H9 (cell line): ENCODE results near the gene FCHSD2. TPM values are rescaled to one million over a fixed set of nuclear protein-coding genes. Genes with fewer than 3 reads are reported as not detected.

ENCODE experiments used
- DNase-seq: peaks from one replicate; pipeline ENCODE4 v3.0.0-alpha.2; 2017
- H2AFZ ChIP-seq: one replicate; pipeline ENCODE4 v1.6.1; 2013; ENCODE audit warnings: mild to moderate bottlenecking, low read length, control low read depth, moderate library complexity
- H2AK5ac ChIP-seq: 2 replicates; pipeline ENCODE4 v1.6.1; 2013; ENCODE audit warnings: low read length, control low read depth, mixed read lengths; ENCODE audit not compliant: insufficient read length
- H2BK120ac ChIP-seq: one replicate; pipeline ENCODE4 v1.6.1; 2013; ENCODE audit warnings: low read depth, mild to moderate bottlenecking, low read length, control low read depth, inconsistent platforms; ENCODE audit not compliant: poor library complexity, severe bottlenecking
- H2BK12ac ChIP-seq: 2 replicates; pipeline ENCODE4 v1.6.1; 2013; ENCODE audit warnings: low read length, control low read depth, mixed read lengths, low read depth; ENCODE audit not compliant: insufficient read length
- H2BK15ac ChIP-seq: 2 replicates; pipeline ENCODE4 v1.6.1; 2013; ENCODE audit warnings: low read depth, low read length, control low read depth
- H2BK20ac ChIP-seq: one replicate; pipeline ENCODE4 v1.6.1; 2013; ENCODE audit warnings: low read depth, mild to moderate bottlenecking, low read length, control low read depth, inconsistent platforms; ENCODE audit not compliant: poor library complexity, severe bottlenecking
- H2BK5ac ChIP-seq: 2 replicates; pipeline ENCODE4 v1.6.1; 2013; ENCODE audit warnings: low read length, control low read depth, mixed read lengths; ENCODE audit not compliant: insufficient read length
- H3K14ac ChIP-seq: 2 replicates; pipeline ENCODE4 v1.6.1; 2013; ENCODE audit warnings: low read length, control low read depth; ENCODE audit not compliant: insufficient read depth
- H3K18ac ChIP-seq: 2 replicates; pipeline ENCODE4 v1.6.1; 2013; ENCODE audit warnings: low read depth, mild to moderate bottlenecking, mixed read lengths, low read length, control low read depth; ENCODE audit not compliant: insufficient read length
- H3K23ac ChIP-seq: 2 replicates; pipeline ENCODE4 v1.6.1; 2013; ENCODE audit warnings: low read length, control low read depth, mixed read lengths, low read depth; ENCODE audit not compliant: insufficient read length
- H3K23me2 ChIP-seq: 2 replicates; pipeline ENCODE4 v1.6.1; 2013; ENCODE audit warnings: low read depth, mild to moderate bottlenecking, mixed read lengths, low read length, control low read depth; ENCODE audit not compliant: insufficient read length, poor library complexity, severe bottlenecking
- H3K27ac ChIP-seq: 2 replicates; pipeline ENCODE4 v1.5.1; 2013; ENCODE audit warnings: low read length, control low read depth, mixed read lengths, low read depth; ENCODE audit not compliant: insufficient read length
- H3K27me3 ChIP-seq: 2 replicates; pipeline ENCODE4 v1.6.1; 2013; ENCODE audit warnings: low read length, control low read depth, inconsistent platforms; ENCODE audit not compliant: insufficient read depth
- H3K4ac ChIP-seq: 2 replicates; pipeline ENCODE4 v1.6.1; 2013; ENCODE audit warnings: low read depth, mild to moderate bottlenecking, control low read depth, inconsistent platforms, low read length, moderate library complexity
- H3K4me1 ChIP-seq: 2 replicates; pipeline ENCODE4 v1.6.1; 2013; ENCODE audit warnings: low read length, control low read depth, inconsistent platforms; ENCODE audit not compliant: insufficient read depth
- H3K4me2 ChIP-seq: 2 replicates; pipeline ENCODE4 v1.6.1; 2013; ENCODE audit warnings: low read length, control low read depth, mixed read lengths; ENCODE audit not compliant: insufficient read length, insufficient read depth
- H3K56ac ChIP-seq: 2 replicates; pipeline ENCODE4 v1.6.1; 2013; ENCODE audit warnings: low read depth, mild to moderate bottlenecking, mixed read lengths, low read length, control low read depth; ENCODE audit not compliant: insufficient read length
- H3K79me1 ChIP-seq: 2 replicates; pipeline ENCODE4 v1.6.1; 2013; ENCODE audit warnings: low read depth, mild to moderate bottlenecking, moderate library complexity, low read length, control low read depth, inconsistent platforms; ENCODE audit not compliant: insufficient read depth, poor library complexity, severe bottlenecking
- H3K79me2 ChIP-seq: 2 replicates; pipeline ENCODE4 v1.6.1; 2013; ENCODE audit warnings: low read length, control low read depth, inconsistent platforms; ENCODE audit not compliant: insufficient read depth
- H3K9ac ChIP-seq: 2 replicates; pipeline ENCODE4 v1.6.1; 2013; ENCODE audit warnings: low read length, control low read depth, mixed read lengths; ENCODE audit not compliant: insufficient read length; ENCODE audit errors: extremely low read depth
- H3K9me3 ChIP-seq: one replicate; pipeline ENCODE4 v1.6.1; 2013; ENCODE audit warnings: low read depth, low read length, inconsistent platforms; ENCODE audit not compliant: control insufficient read depth
- H3T11ph ChIP-seq: one replicate; pipeline ENCODE4 v1.6.1; 2013; ENCODE audit warnings: mild to moderate bottlenecking, low read length, control low read depth, inconsistent platforms
- H4K20me1 ChIP-seq: one replicate; pipeline ENCODE4 v1.6.1; 2013; ENCODE audit not compliant: control insufficient read depth, insufficient read length, insufficient read depth
- H4K5ac ChIP-seq: 2 replicates; pipeline ENCODE4 v1.6.1; 2013; ENCODE audit warnings: low read depth, mild to moderate bottlenecking, mixed read lengths, low read length, control low read depth; ENCODE audit not compliant: insufficient read length
- H4K8ac ChIP-seq: replicated peaks from 2 replicates; pipeline ENCODE4 v1.6.1; 2013; ENCODE audit warnings: low read length, control low read depth, mixed read lengths, low read depth; ENCODE audit not compliant: insufficient read length
- H4K91ac ChIP-seq: 2 replicates; pipeline ENCODE4 v1.6.1; 2013; ENCODE audit warnings: low read depth, mild to moderate bottlenecking, moderate library complexity, mixed read lengths, low read length, control low read depth; ENCODE audit not compliant: insufficient read length
- H3K27ac Mint-ChIP-seq, 3 experiments: 2 replicates in 2 of 3; 3 replicates in 1 of 3; pipeline ENCODE4 v1.8.0; 2020 to 2021; ENCODE audit warnings: mixed read lengths in 3 of 3, mild to moderate bottlenecking in 1 of 3, moderate library complexity in 1 of 3
- H3K27me3 Mint-ChIP-seq: 2 replicates; pipeline ENCODE4 v1.8.0; 2021; ENCODE audit warnings: low read depth, mild to moderate bottlenecking, moderate library complexity, mixed read lengths
- H3K36me3 Mint-ChIP-seq, 3 experiments: 2 replicates in 2 of 3; 3 replicates in 1 of 3; pipeline ENCODE4 v1.8.0; 2020 to 2021; ENCODE audit warnings: low read depth in 3 of 3, mixed read lengths in 3 of 3; ENCODE audit not compliant: insufficient read depth in 1 of 3
- H3K4me1 Mint-ChIP-seq, 2 experiments: 2 replicates each; pipeline ENCODE4 v1.8.0; 2020; ENCODE audit warnings: mixed read lengths in 2 of 2
- H3K4me3 Mint-ChIP-seq, 2 experiments: 2 replicates in 1 of 2; 3 replicates in 1 of 2; pipeline ENCODE4 v1.8.0; 2020 to 2021; ENCODE audit warnings: mild to moderate bottlenecking in 2 of 2, mixed read lengths in 2 of 2, moderate library complexity in 1 of 2
- H3K9me3 Mint-ChIP-seq, 2 experiments: 2 replicates in 1 of 2; 3 replicates in 1 of 2; pipeline ENCODE4 v1.8.0; 2020; ENCODE audit warnings: mild to moderate bottlenecking in 2 of 2, mixed read lengths in 2 of 2, moderate library complexity in 1 of 2
- WGBS: extraction: QIAGEN DNeasy Blood & Tissue Kit; methylation state at CpG from one replicate; pipeline ENCODE4 v1.1.7; 2013; ENCODE audit warnings: missing lambda C conversion rate, low lambda C conversion rate, mixed read lengths; ENCODE audit not compliant: insufficient read length; ENCODE audit errors: extremely low coverage; 5-methylcytosine and 5-hydroxymethylcytosine counted together
- total RNA-seq: library from RNA; stranded (reverse); gene quantifications from 2 replicates; pipeline ENCODE4 v1.2.1, GENCODE V29; 2021
- TF ChIP-seq, protein P1 (sequence below): fragments of 200-600 bp; sonication (generic); conservative IDR thresholded peaks from 3 replicates; pipeline ENCODE4 v1.8.0; 2021; ENCODE audit warnings: antibody characterized with exemption, mild to moderate bottlenecking

The FCHSD2 gene
- total RNA-seq, 1 experiment from 2014 or later, result 17.8 TPM

DNA sequence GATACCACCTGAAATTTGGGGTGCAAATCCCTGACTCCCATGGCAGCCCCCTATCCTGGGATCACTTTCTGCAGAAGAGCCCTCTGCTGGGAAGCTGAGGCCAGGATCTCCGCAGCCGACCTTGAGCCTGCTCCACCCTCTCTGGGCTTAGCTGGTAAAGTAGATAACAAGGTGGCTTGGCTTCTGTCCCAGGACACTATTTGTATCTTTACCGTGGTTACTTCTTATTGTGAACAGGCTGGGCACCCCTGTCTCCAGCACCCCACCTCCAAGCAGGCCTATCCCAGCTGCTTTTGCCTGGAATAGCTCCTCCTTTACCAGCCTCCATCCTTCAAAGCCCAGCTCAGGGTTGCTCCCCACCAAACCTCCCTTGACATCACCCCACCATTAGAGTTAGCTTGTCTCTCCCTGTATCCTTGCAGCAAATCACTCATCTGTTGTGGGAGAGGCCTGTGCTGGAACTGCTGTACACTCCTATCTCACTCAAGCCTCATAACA is 40.8 kb upstream of the FCHSD2 start:
- H2BK120ac ChIP-seq, result no peak overlapping the region
- no peak overlapping the region for H3K27ac ChIP-seq
- no peak overlapping the region for H3K4ac ChIP-seq
- no peak overlapping the region for H4K5ac ChIP-seq
- H2BK12ac ChIP-seq, result no peak overlapping the region
- no peaks in the 10 kb centered on the region for H3K79me1 ChIP-seq
- H3K9me3 Mint-ChIP-seq, result no peaks in the 10 kb centered on the region
- H2AFZ ChIP-seq, result no peak overlapping the region
- H3K4me3 Mint-ChIP-seq, result no peak overlapping the region
- H4K91ac ChIP-seq, result no peak overlapping the region
- no peaks in the 10 kb centered on the region for H3K79me2 ChIP-seq
- no peaks in the 10 kb centered on the region for H3K9me3 ChIP-seq
- no peak overlapping the region for H3K9ac ChIP-seq
- H2BK15ac ChIP-seq, result no peak overlapping the region
- no peak overlapping the region for H2BK20ac ChIP-seq
- no peak overlapping the region for H2BK5ac ChIP-seq
- H3K27ac Mint-ChIP-seq, result no peak overlapping the region
- no peaks in the 10 kb centered on the region for H4K20me1 ChIP-seq
- H3K4me1 ChIP-seq, result no peaks in the 10 kb centered on the region
- no peak for DNase-seq
- no peak overlapping the region for H3K14ac ChIP-seq
- TF ChIP-seq, protein P1, sequence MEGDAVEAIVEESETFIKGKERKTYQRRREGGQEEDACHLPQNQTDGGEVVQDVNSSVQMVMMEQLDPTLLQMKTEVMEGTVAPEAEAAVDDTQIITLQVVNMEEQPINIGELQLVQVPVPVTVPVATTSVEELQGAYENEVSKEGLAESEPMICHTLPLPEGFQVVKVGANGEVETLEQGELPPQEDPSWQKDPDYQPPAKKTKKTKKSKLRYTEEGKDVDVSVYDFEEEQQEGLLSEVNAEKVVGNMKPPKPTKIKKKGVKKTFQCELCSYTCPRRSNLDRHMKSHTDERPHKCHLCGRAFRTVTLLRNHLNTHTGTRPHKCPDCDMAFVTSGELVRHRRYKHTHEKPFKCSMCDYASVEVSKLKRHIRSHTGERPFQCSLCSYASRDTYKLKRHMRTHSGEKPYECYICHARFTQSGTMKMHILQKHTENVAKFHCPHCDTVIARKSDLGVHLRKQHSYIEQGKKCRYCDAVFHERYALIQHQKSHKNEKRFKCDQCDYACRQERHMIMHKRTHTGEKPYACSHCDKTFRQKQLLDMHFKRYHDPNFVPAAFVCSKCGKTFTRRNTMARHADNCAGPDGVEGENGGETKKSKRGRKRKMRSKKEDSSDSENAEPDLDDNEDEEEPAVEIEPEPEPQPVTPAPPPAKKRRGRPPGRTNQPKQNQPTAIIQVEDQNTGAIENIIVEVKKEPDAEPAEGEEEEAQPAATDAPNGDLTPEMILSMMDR, result no peak; the same call in 2 of the 3 replicates
- H3K27me3 Mint-ChIP-seq, result peaks cover 4% of the 10 kb centered on the region
- no peak overlapping the region for H3K23ac ChIP-seq
- H3T11ph ChIP-seq, result no peak overlapping the region
- no CpG with 5 or more reads among the region's 3 CpGs for WGBS
- H3K23me2 ChIP-seq, result no peaks in the 10 kb centered on the region
- H3K27me3 ChIP-seq, result no peaks in the 10 kb centered on the region
- no peak overlapping the region for H3K18ac ChIP-seq
- H3K4me2 ChIP-seq, result no peak overlapping the region
- H3K4me1 Mint-ChIP-seq, result peaks cover 5 to 6% of the 10 kb centered on the region in 2 experiments
- H3K56ac ChIP-seq, result no peak overlapping the region
- no peak overlapping the region for H4K8ac ChIP-seq
- H3K36me3 Mint-ChIP-seq, result no peaks in the 10 kb centered on the region
- no peak overlapping the region for H2AK5ac ChIP-seq
